Uterus (tissue), 2 donors: ENCODE results near the gene CKAP5.

ENCODE experiments used
- CTCF ChIP-seq, 4 experiments: fragments of 200-600 bp in 2 of 4; fragments of 450-650 bp in 2 of 4; sonication (generic) in 2 of 4; IDR thresholded peaks; one replicate each; pipeline ENCODE4 v1.5.1; 2016 to 2019; ENCODE audit warnings: antibody characterized with exemption in 4 of 4, mild to moderate bottlenecking in 2 of 4, moderate library complexity in 1 of 4
- POLR2A ChIP-seq, 2 donors: fragments of 450-650 bp; IDR thresholded peaks; one replicate each; pipeline ENCODE4 v1.6.1; 2016; ENCODE audit warnings: antibody characterized with exemption in 2 of 2, mild to moderate bottlenecking in 1 of 2, moderate library complexity in 1 of 2

- TF ChIP-seq POLR2A (IDR thresholded peaks at IDR 0.05) = no peak
- TF ChIP-seq CTCF (IDR thresholded peaks at IDR 0.05) = no peak
Observed at GRCh38 chr11:46855167-46855566, 9.1 kb upstream of the CKAP5 start.
